GM18526 (cell line): Measurements from ENCODE around the gene RTN4RL2.

Source experiments
- POLR2A ChIP-seq: IDR thresholded peaks from 3 replicates; pipeline ENCODE4 v1.6.1; 2011; ENCODE audit not compliant: insufficient read length; ENCODE audit errors: extremely low read depth

The RTN4RL2 gene

DNA sequence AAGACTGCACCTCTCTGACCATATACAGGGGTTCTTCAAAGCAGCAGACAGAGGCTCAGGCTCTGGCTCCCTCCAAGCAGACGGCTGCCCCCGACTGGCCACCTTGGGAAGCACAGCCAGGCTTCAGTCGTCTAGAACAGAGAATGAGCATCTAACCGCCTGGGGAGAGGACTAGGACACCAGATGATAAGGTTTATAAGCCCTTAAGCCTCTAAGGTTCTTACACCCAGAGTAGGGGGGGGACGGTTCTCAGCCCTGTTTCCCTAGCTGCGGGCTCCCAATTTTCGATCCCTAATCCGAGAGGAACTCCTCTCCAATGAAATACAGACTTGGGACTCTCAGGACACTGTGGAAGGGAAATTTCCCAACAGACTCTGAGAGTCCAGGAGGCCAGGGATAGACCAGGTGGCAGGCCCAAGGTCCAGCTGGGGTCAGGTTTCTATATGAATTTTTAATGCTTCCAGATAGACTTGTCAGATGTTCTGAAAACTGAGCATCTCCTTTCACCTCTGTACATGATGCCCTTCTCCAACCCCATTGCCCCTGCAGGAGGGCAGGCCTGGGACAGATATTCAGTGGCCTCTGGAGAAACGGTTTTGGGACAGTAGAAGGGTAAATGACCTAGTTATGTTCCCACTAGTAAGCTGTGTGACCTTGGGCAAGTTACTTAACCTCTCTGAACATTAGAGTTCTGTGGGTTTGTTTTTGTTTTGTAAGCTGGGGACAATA is 20.2 kb downstream of the RTN4RL2 start:
- TF ChIP-seq POLR2A = no peak

DNA sequence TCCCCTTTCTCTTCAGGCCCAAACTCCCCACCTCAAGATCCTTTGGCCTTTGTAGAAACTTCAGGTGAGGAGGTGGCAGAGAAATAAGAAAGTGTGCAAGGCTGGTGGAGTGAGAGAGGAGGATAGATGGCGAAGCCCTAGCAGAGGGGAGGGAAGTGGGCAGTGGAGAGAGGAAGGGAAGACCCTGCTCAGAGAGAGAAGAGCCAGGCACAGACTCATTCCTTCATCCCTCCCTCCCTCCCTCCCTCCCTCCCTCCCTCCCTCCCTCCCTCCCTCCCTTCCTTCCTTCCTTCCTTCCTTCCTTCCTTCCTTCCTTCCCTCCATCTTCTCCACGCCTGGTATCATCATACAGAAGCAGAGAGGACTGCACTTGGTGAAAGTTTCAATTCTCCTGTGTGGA is 21.0 kb downstream of the RTN4RL2 start:
- TF ChIP-seq POLR2A = no peak

DNA sequence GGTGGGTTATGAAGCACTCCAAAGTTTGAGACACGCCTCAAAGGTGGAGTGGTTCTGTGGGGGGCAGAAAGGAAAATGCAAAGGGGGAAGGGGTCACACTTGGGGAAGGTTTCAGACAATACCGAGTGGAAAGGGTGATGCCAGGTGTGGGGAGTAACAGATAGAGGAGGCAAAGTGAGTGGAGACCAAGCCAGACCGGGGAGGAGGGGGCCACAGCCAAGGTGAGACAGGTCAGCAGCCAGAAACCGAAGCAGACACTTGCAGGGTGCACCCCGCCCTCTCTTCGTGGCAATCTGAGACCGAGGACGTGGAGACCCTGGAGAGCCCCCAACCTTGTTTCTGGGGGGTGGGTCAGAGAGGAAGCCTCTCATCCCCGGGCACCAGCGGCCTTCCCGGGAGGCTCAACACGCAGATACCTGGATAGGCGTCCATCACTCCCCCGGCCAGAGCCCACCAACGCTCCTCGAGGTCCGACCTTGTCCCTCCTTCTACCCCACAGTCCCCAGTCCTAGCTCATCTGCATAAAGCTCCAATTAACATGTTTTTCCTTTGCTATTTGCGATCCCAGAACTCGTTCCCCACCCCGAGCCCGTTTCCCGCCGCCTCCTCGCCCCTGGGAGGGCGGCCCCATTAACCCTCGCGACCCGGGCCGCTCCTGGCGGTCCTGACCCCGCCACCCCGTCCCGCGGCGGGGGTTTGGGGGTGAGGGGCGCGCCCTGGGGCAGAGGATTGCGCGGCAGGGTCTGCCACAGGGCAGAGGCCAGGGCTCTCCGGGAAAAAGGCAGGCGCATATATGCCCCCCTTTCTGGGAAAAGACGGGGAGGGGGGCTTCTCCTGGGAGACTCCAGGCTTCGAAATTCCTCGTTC is 21.8 kb downstream of the RTN4RL2 start:
- no peak for TF ChIP-seq POLR2A

DNA sequence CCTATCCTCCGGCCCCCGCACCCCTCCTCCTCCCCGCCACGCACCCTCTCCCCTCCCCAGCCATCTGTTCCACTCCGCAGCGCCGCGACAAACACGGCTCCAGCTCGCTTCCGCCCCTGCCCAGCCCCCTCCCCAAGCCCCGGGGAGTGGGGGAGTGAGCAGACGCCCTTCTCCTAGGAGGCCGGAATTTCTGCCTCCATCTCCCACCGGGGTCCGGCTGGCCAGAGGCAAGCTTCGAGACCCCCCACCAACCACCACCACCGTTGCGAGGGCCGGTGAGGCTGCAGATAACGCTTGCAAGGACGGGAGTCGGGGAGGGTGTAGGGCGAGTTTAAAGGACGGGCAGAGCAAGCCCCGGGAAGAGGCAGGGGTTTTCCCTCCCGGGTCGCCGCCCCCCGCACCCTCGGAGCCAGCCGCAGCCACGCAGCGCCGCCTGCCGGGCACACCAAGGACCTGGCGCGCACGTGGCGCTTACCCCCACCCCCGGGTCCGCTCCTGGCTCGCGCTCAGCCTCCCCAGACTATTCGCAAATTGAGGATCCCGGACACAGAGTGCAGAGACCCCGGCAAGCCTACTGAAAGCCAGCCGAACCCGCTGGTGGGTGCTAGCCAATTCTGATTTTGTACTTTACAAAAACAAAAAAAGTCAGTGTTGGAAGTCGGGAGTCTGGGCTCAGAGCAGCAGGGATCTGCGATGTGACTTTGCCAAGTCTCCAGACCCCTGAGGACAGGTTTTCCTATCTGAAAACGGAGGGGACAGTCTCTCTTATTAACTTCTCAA is 22.6 kb downstream of the RTN4RL2 start:
- no peak for TF ChIP-seq POLR2A

DNA sequence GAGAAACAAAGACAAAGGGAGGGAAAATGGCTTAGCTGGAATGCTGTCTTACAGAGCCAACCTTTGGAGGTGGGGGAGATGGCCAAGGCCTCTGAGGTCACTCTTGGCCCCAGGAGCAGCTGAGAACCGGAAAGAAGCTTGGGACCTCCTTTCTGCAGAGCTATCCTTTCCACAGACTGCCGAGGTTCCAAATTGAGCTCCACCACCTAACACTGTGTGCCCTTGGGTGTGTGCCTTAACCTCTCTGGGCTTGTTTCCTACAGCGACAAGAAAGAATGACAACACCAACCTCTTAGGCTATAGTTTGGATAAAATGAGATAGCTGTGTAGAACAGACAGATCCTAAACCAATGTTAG is 23.2 kb downstream of the RTN4RL2 start:
- no peak for TF ChIP-seq POLR2A

DNA sequence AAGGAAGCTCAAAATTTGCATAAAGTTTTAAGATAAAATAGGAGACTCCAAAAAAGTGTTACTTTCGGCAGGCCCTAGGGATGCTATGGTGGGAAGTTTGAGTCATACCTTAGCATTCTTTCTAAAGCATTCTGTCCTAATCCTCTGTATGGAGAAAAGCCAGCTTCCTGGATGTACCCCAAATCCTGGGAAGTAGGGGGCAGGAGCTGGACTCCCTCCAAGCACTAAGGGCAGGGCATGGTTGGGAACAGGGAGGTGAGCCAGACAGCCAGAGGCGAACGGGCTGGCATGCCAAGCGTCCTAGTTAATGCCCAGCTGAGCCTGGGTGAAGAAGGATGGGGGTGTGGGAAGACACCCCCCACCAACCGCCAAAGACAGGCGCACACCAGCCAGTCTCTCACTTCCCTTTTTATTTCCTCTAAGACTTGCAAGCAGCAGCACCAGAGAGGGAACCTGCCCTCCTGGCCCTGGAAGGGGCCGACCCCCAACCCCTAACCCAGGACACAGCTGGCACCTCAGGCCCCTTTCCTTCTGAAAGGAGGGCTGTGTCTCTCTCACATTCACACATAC is 23.9 kb downstream of the RTN4RL2 start:
- TF ChIP-seq POLR2A = no peak

DNA sequence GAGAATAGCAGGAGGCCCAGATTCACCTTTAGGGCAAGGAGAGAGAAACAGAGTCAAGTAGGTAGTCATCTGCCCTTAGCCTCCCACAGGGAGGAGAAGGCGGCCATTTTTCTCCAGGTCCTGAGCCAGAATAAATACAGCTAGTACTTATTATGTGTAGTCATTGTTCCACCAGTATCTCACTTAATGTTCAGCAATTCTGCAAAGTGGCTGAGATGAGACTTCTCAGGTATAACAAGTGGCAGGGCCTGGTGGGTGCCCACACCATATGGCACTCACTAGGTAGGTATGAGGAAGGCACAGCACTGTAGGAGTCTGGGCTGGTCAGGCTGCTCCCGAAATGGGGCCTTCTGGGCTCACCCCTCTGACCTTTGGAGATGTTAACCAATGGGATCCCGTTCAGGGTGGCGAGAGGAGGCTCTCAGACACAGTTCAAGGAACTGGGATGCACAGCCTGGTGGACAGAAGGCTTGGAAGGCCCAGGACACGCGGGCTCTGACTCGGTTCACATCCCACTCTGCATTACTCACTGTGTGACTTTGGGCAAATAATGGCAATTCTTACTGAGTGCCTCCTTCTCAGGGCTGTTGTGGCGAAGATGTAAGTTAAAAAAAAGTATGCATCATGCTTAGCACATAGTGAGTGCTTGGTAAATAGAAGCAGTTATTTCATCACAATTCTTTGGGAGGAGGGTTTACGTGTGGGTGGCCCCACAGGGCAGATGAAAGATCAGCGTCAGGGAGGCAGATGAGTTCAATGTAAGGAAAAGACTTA is 25.1 kb downstream of the RTN4RL2 start:
- TF ChIP-seq POLR2A = no peak

DNA sequence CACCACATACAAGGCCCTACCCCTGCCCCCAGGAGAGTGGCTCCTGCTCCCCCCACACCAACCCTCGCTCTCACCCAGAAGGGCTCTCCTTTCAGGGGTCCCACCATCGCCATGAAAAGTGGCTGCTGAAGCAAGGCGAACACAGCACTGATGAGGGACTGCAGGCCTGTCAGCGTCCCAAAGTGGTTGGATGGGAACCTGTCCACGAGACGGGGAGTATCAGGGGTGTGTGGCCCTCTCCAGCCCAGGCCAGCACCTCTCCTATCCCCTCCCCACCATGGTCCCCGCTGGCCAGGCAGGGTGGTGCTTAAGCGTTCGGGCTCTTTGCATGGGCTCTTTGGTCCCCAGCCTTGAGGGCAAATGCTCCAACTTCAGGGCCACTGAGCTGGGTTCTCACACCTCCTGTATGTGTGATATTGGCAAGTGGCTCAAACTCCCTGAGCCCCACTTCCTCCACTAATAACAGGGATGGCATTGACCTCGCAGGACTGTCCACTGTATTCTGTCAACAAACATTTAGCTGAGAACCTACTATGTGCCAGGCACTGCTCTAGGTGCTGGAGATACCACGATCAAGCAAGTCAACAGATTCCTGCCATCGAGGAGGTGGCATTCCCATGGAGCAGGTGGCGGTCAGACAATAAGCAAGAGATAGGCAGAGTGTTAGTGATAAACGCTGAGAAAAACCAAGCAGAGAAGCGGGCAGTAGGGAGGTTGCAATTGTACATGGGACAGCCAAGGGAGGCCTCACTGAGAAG is 26.9 kb downstream of the RTN4RL2 start:
- no peak for TF ChIP-seq POLR2A

DNA sequence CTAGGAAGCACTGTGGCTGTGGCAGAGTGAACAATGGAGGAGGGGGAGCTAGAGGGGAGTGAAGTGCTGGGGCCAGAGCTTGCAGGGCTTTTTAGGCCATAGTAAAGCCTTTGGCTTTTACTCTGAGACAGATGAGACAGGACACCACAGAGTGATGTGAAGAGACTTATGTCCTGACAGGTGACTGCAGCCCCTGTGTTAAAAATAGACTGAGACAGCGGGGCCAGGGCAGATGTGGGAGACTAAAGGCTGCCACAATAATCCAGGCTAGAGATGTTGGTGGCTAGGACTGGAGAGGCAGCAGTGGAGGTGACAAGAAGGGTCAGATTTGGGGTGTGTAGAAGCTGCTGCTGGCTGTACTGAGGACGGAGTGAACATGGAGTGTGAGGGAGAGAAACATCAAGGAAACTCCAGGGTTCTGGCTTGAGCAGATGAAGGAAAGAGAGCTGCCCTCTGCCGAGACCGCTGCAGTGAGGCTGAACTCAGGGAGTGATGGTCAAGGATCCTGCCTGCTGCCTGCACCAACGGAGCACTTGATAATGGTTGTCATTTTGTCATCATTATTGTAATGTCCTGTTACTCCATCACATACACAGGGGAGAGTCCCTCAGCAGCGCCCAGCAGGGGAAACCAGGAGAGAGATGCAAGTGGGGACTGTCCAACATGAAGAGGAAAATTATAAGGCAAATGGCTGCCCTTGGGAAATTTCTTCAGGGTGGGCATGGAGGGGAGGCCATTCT is 27.8 kb downstream of the RTN4RL2 start:
- no peak for TF ChIP-seq POLR2A

DNA sequence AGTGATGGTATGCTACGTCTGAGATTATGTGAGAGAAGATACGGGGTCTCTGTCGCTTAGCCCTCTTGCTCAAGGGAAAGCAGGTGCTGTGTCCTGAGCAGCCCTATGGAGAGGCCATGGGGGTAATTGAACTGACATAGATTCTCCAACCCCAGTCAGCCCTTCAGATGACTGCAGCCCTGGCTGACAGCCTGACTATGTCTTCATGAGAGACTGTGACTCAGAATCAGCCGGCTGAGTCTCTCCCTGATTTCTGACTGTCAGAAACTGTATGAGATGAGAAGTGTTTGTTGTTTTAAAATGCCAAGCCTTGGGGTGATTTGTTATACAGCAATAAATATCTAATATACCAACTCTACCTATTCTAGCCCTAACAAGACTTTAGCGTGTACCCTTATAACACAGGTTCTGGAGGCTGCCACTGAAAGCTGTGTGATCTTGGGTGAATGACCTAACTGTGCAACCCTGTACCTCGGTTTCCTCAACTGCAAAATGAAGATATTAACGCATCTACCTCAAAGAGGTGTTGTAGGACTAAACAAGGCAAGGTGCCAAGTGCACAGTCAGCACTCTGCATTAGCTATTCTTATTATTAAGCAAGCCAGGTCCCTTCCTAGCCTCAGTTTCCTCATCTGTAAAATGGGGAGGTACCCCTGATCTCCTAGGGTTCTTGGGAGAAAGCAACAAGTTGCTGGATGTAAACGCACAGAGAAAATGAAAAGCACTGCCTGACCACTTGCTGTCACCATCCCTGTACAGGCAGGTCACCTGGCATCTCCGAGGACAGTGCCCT is 30.3 kb downstream of the RTN4RL2 start:
- no peak for TF ChIP-seq POLR2A

DNA sequence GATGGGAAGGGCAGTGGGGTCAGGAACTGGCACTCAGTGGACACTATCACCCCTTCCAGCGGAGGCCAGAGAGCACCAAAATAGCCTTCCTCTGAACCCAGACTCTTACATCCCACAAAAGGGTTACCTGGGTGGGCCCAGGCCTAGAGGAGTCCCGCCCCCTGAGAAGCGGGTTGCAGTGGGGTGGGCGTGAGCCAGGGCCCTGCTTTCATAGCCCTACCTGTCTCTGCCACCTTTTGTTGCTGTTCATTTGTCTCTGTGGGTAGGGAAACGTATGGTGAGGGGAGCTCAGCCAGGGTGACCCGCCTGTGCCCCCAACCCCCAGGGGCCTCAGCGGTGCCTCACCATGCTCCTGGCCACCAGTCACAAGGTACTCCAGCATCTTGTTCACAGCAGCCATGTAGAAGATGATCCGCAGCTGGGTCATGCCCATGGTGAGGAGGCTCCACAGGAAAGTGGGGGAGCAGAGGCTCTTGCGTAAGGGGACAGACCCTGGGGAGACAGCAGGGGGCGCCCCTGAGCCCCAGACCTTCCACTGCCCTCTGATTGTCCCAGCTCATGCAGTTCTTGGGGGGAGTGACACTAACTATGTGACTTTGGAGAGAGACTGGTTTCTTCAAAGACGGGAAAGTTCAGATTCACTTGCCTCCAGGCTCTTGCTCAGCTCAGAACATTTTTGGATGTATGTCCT is 31.2 kb downstream of the RTN4RL2 start:
- no peak for TF ChIP-seq POLR2A
